ENCODE data around the gene APH1A. TPM values are rescaled to one million over a fixed set of nuclear protein-coding genes. Genes with fewer than 3 reads are reported as not detected.

APH1A gene
- total and polyA plus RNA-seq, 2 of the 13 experiments (the other 11 are each of a cell fraction or from before 2014, with no cell fraction given): 114 to 130 TPM

DNA sequence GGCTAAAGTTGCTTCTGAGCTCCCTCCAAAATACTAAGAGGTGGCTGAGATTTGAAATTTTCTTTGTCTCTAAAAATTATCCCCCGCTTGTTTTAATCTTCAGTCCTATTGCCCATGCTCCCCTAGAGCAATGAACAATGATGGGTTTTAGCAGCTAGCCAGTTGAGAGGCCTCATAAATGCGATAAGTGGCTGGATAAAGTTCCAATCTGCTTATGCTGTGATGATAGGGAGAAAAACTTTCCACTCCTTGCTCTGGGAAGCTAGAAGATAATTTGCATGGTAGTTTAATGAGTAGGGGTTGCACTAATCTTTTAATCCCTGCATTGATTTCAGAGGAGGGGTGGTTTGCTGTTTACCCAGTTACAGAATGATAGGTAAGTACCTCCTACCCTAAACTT lies 42.9 kb upstream of the APH1A start:
- Histone ChIP-seq H3K27me3 (ENCODE audit: control insufficient read depth in 1 of 2, insufficient read depth in 2 of 2, low read length in 2 of 2) (no peaks in the 10 kb centered on the region), H4K20me1 (ENCODE audit: insufficient read depth, low read length) (no peaks in the 10 kb centered on the region), H3K79me2 (ENCODE audit: insufficient read depth, low read length) (no peaks in the 10 kb centered on the region), H3K27ac (ENCODE audit: extremely low read length, insufficient read depth, low read length) (no peak overlapping the region), H3K4me3 (replicated peaks in 1 of 3; ENCODE audit: insufficient read depth in 1 of 3, low read depth in 2 of 3, low read length in 3 of 3) (no peak overlapping the region), H3K4me1 (ENCODE audit: insufficient read depth, low read length) (peaks cover 9% of the 10 kb centered on the region), H2AFZ (ENCODE audit: low read length) (no peak overlapping the region), H3K4me2 (ENCODE audit: low read depth, low read length) (no peak overlapping the region), H3K9me3 (ENCODE audit: low read length) (no peaks in the 10 kb centered on the region), H3K36me3 (replicated peaks in 1 of 2; ENCODE audit: control insufficient read depth in 1 of 2, insufficient read depth in 2 of 2, low read length in 2 of 2) (peaks cover 0 to 9% of the 10 kb centered on the region in 2 experiments; a peak in 1 of 5 replicates), H3K9ac (ENCODE audit: insufficient read depth, low read depth, low read length) (no peak overlapping the region)
- WGBS (ENCODE audit: low lambda C conversion rate): 83% methylated on average over 2 of the region's 2 CpGs
- POLR2A ChIA-PET: interaction anchor here (1.3 kb wide), 1 partner anchor 10 kb away, joined by 5 read pairs; the partner anchor contains the start of gene PRPF3
- FAIRE-seq: no peak
- CTCF ChIA-PET (ENCODE audit: low intra/inter-chr PET ratio, low total read pairs): no interaction called here
- TF ChIP-seq, protein P1, sequence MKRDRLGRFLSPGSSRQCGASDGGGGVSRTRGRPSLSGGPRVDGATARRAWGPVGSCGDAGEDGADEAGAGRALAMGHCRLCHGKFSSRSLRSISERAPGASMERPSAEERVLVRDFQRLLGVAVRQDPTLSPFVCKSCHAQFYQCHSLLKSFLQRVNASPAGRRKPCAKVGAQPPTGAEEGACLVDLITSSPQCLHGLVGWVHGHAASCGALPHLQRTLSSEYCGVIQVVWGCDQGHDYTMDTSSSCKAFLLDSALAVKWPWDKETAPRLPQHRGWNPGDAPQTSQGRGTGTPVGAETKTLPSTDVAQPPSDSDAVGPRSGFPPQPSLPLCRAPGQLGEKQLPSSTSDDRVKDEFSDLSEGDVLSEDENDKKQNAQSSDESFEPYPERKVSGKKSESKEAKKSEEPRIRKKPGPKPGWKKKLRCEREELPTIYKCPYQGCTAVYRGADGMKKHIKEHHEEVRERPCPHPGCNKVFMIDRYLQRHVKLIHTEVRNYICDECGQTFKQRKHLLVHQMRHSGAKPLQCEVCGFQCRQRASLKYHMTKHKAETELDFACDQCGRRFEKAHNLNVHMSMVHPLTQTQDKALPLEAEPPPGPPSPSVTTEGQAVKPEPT (CRISPR knock-in tag; IDR thresholded peaks at IDR 0.05; ENCODE audit: low read depth): no peak
- no peak for TF ChIP-seq ZNF550 (CRISPR knock-in tag; IDR thresholded peaks at IDR 0.05; ENCODE audit: borderline replicate concordance)
- no peak for TF ChIP-seq MTERF4 (CRISPR knock-in tag; IDR thresholded peaks at IDR 0.05)
- TF ChIP-seq ZNF121 (CRISPR knock-in tag; IDR thresholded peaks at IDR 0.05): no peak
- TF ChIP-seq, protein P2, sequence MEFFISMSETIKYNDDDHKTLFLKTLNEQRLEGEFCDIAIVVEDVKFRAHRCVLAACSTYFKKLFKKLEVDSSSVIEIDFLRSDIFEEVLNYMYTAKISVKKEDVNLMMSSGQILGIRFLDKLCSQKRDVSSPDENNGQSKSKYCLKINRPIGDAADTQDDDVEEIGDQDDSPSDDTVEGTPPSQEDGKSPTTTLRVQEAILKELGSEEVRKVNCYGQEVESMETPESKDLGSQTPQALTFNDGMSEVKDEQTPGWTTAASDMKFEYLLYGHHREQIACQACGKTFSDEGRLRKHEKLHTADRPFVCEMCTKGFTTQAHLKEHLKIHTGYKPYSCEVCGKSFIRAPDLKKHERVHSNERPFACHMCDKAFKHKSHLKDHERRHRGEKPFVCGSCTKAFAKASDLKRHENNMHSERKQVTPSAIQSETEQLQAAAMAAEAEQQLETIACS (CRISPR knock-in tag; IDR thresholded peaks at IDR 0.05): no peak
- no peak for TF ChIP-seq ZBTB21 (CRISPR knock-in tag; IDR thresholded peaks at IDR 0.05)
- TF ChIP-seq ZEB1 (IDR thresholded peaks at IDR 0.05; ENCODE audit: insufficient replicate concordance, low read depth): no peak
- TF ChIP-seq ZNF281 (CRISPR knock-in tag; IDR thresholded peaks at IDR 0.05; ENCODE audit: borderline replicate concordance): no peak
- no TSS peak for BruUV-seq (replicated peaks)
- DNase-seq (ENCODE audit: low spot score): no peak
- intact Hi-C loops (cut with micrococcal nuclease; ENCODE audit: unreplicated experiment): no loop called here
- ATAC-seq: no peak; the same call in 2 of the 3 replicates
- in situ Hi-C loops (cut with HindIII; ENCODE audit: extremely low pct_ligation_motif_present, low pct_unique_long_range_greater_than_20kb): no loop called here

All from HepG2 (cell line).